ENCODE results near the gene E2F6. TPM values are rescaled to one million over a fixed set of nuclear protein-coding genes. Genes with fewer than 3 reads are reported as not detected.

E2F6 gene
- total and polyA plus RNA-seq, 9 of the 15 experiments (the other 6 are each of a cell fraction or from before 2014, with no cell fraction given) = 13.6 to 33.9 (median 26.1) TPM

DNA sequence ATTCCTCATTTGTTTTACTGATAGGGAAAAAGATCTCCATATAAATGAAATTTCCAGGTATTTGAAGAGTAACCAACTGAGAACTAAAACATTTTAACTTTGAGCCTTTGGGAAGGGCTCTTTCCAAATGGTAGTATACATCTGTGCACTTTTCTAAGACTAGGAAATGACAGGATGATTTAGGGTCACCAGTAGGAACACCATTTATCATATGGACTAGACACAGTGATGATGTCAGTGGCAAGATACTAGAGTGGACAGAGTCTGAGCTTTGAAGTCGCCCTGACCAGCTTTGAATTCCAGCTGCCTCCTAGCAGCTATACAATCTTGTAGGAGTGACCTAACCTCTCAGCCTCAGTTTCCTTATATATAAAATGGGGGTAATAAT lies 56.4 kb downstream of the E2F6 start (continued):
- TF ChIP-seq, protein P1, sequence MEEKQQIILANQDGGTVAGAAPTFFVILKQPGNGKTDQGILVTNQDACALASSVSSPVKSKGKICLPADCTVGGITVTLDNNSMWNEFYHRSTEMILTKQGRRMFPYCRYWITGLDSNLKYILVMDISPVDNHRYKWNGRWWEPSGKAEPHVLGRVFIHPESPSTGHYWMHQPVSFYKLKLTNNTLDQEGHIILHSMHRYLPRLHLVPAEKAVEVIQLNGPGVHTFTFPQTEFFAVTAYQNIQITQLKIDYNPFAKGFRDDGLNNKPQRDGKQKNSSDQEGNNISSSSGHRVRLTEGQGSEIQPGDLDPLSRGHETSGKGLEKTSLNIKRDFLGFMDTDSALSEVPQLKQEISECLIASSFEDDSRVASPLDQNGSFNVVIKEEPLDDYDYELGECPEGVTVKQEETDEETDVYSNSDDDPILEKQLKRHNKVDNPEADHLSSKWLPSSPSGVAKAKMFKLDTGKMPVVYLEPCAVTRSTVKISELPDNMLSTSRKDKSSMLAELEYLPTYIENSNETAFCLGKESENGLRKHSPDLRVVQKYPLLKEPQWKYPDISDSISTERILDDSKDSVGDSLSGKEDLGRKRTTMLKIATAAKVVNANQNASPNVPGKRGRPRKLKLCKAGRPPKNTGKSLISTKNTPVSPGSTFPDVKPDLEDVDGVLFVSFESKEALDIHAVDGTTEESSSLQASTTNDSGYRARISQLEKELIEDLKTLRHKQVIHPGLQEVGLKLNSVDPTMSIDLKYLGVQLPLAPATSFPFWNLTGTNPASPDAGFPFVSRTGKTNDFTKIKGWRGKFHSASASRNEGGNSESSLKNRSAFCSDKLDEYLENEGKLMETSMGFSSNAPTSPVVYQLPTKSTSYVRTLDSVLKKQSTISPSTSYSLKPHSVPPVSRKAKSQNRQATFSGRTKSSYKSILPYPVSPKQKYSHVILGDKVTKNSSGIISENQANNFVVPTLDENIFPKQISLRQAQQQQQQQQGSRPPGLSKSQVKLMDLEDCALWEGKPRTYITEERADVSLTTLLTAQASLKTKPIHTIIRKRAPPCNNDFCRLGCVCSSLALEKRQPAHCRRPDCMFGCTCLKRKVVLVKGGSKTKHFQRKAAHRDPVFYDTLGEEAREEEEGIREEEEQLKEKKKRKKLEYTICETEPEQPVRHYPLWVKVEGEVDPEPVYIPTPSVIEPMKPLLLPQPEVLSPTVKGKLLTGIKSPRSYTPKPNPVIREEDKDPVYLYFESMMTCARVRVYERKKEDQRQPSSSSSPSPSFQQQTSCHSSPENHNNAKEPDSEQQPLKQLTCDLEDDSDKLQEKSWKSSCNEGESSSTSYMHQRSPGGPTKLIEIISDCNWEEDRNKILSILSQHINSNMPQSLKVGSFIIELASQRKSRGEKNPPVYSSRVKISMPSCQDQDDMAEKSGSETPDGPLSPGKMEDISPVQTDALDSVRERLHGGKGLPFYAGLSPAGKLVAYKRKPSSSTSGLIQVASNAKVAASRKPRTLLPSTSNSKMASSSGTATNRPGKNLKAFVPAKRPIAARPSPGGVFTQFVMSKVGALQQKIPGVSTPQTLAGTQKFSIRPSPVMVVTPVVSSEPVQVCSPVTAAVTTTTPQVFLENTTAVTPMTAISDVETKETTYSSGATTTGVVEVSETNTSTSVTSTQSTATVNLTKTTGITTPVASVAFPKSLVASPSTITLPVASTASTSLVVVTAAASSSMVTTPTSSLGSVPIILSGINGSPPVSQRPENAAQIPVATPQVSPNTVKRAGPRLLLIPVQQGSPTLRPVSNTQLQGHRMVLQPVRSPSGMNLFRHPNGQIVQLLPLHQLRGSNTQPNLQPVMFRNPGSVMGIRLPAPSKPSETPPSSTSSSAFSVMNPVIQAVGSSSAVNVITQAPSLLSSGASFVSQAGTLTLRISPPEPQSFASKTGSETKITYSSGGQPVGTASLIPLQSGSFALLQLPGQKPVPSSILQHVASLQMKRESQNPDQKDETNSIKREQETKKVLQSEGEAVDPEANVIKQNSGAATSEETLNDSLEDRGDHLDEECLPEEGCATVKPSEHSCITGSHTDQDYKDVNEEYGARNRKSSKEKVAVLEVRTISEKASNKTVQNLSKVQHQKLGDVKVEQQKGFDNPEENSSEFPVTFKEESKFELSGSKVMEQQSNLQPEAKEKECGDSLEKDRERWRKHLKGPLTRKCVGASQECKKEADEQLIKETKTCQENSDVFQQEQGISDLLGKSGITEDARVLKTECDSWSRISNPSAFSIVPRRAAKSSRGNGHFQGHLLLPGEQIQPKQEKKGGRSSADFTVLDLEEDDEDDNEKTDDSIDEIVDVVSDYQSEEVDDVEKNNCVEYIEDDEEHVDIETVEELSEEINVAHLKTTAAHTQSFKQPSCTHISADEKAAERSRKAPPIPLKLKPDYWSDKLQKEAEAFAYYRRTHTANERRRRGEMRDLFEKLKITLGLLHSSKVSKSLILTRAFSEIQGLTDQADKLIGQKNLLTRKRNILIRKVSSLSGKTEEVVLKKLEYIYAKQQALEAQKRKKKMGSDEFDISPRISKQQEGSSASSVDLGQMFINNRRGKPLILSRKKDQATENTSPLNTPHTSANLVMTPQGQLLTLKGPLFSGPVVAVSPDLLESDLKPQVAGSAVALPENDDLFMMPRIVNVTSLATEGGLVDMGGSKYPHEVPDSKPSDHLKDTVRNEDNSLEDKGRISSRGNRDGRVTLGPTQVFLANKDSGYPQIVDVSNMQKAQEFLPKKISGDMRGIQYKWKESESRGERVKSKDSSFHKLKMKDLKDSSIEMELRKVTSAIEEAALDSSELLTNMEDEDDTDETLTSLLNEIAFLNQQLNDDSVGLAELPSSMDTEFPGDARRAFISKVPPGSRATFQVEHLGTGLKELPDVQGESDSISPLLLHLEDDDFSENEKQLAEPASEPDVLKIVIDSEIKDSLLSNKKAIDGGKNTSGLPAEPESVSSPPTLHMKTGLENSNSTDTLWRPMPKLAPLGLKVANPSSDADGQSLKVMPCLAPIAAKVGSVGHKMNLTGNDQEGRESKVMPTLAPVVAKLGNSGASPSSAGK (IDR thresholded peaks at IDR 0.05) = no peak
- TF ChIP-seq SETDB1 (IDR thresholded peaks at IDR 0.05; ENCODE audit: low read length) (no peak), CAMTA2 (CRISPR knock-in tag; conservative IDR thresholded peaks at IDR 0.05) (no peak), HMG20B (CRISPR knock-in tag; IDR thresholded peaks at IDR 0.05) (no peak), NCOA4 (IDR thresholded peaks at IDR 0.05; ENCODE audit: partially characterized antibody) (no peak), NR1H2 (CRISPR knock-in tag; IDR thresholded peaks at IDR 0.05) (no peak), TRIM28 (IDR thresholded peaks at IDR 0.05) (no peak)
- TF ChIP-seq, protein P2, sequence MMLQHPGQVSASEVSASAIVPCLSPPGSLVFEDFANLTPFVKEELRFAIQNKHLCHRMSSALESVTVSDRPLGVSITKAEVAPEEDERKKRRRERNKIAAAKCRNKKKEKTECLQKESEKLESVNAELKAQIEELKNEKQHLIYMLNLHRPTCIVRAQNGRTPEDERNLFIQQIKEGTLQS (IDR thresholded peaks at IDR 0.05) = peak; percentile 58; the same call in 1 of the 2 replicates
- TF ChIP-seq, protein P2 (CRISPR knock-in tag; conservative IDR thresholded peaks at IDR 0.05) = no peak
- TF ChIP-seq, protein P3, sequence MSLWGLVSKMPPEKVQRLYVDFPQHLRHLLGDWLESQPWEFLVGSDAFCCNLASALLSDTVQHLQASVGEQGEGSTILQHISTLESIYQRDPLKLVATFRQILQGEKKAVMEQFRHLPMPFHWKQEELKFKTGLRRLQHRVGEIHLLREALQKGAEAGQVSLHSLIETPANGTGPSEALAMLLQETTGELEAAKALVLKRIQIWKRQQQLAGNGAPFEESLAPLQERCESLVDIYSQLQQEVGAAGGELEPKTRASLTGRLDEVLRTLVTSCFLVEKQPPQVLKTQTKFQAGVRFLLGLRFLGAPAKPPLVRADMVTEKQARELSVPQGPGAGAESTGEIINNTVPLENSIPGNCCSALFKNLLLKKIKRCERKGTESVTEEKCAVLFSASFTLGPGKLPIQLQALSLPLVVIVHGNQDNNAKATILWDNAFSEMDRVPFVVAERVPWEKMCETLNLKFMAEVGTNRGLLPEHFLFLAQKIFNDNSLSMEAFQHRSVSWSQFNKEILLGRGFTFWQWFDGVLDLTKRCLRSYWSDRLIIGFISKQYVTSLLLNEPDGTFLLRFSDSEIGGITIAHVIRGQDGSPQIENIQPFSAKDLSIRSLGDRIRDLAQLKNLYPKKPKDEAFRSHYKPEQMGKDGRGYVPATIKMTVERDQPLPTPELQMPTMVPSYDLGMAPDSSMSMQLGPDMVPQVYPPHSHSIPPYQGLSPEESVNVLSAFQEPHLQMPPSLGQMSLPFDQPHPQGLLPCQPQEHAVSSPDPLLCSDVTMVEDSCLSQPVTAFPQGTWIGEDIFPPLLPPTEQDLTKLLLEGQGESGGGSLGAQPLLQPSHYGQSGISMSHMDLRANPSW (CRISPR knock-in tag; IDR thresholded peaks at IDR 0.05) = no peak

Measured in K562 (cell line).